ENCODE data around the gene ST6GAL2. TPM values are rescaled to one million over a fixed set of nuclear protein-coding genes. Genes with fewer than 3 reads are reported as not detected.

The ST6GAL2 gene
- polyA plus RNA-seq, 1 donor from 2014 or later, result 22.1 TPM

GRCh38 chr2:106792671-106793070 lies 93.3 kb downstream of the ST6GAL2 start:
- Histone ChIP-seq H3K27ac (ENCODE audit: low read length) (no peak overlapping the region), H3K4me3 (ENCODE audit: low read length) (no peak overlapping the region), H3K4me2 (ENCODE audit: low read length) (no peak overlapping the region), H3K79me2 (replicated peaks; ENCODE audit: insufficient read depth, low read length) (no peaks in the 10 kb centered on the region), H2AFZ (ENCODE audit: low read depth, low read length) (no peak overlapping the region), H3K9ac (ENCODE audit: low read length) (no peak overlapping the region), H3K36me3 (ENCODE audit: insufficient read depth, low read length) (no peaks in the 10 kb centered on the region), H3K9me2 (ENCODE audit: insufficient read depth, low read length) (no peaks in the 10 kb centered on the region), H3F3A (ENCODE audit: insufficient read depth, low read length, poor library complexity, severe bottlenecking) (no peaks in the 10 kb centered on the region), H3K27me3 (ENCODE audit: insufficient read depth, low read depth, low read length) (no peaks in the 10 kb centered on the region), H4K20me1 (ENCODE audit: insufficient read depth) (no peaks in the 10 kb centered on the region), H3K9me3 (ENCODE audit: low read length) (no peaks in the 10 kb centered on the region)
- no peak for TF ChIP-seq MXI1 (conservative IDR thresholded peaks at IDR 0.05; ENCODE audit: poor library complexity, severe bottlenecking)
- no peak for TF ChIP-seq REST (IDR thresholded peaks at IDR 0.05; ENCODE audit: borderline replicate concordance)
- no peak for TF ChIP-seq TAF1 (IDR thresholded peaks at IDR 0.05; ENCODE audit: low read depth)
- no peak for TF ChIP-seq RAD21 (conservative IDR thresholded peaks at IDR 0.05)
- no peak for TF ChIP-seq SMC3 (conservative IDR thresholded peaks at IDR 0.05; ENCODE audit: poor library complexity)
- TF ChIP-seq CTCF (IDR thresholded peaks at IDR 0.05; ENCODE audit: poor library complexity, severe bottlenecking), result no peak
- TF ChIP-seq EP300 (conservative IDR thresholded peaks at IDR 0.05; ENCODE audit: poor library complexity, severe bottlenecking), result no peak
- TF ChIP-seq POLR2AphosphoS5 (IDR thresholded peaks at IDR 0.05), result no peak

GRCh38 chr2:106789185-106789584 lies 96.8 kb downstream of the ST6GAL2 start:
- Histone ChIP-seq H3K9ac (ENCODE audit: low read length) (no peak overlapping the region), H3K36me3 (ENCODE audit: insufficient read depth, low read length) (no peaks in the 10 kb centered on the region), H3K9me2 (ENCODE audit: insufficient read depth, low read length) (no peaks in the 10 kb centered on the region), H3K27ac (ENCODE audit: low read length) (no peak overlapping the region), H3K79me2 (replicated peaks; ENCODE audit: insufficient read depth, low read length) (no peaks in the 10 kb centered on the region), H3K4me2 (ENCODE audit: low read length) (no peak overlapping the region), H3F3A (ENCODE audit: insufficient read depth, low read length, poor library complexity, severe bottlenecking) (no peaks in the 10 kb centered on the region), H3K27me3 (ENCODE audit: insufficient read depth, low read depth, low read length) (no peaks in the 10 kb centered on the region), H2AFZ (ENCODE audit: low read depth, low read length) (no peak overlapping the region), H4K20me1 (ENCODE audit: insufficient read depth) (no peaks in the 10 kb centered on the region), H3K9me3 (ENCODE audit: low read length) (no peaks in the 10 kb centered on the region), H3K4me3 (ENCODE audit: low read length) (no peak overlapping the region)
- TF ChIP-seq EZH2 (IDR thresholded peaks at IDR 0.05; ENCODE audit: borderline replicate concordance, insufficient read depth, low read length, poor library complexity, severe bottlenecking) (no peak), RAD21 (conservative IDR thresholded peaks at IDR 0.05) (no peak), POLR2AphosphoS5 (IDR thresholded peaks at IDR 0.05) (no peak), SMC3 (conservative IDR thresholded peaks at IDR 0.05; ENCODE audit: poor library complexity) (no peak), TAF1 (IDR thresholded peaks at IDR 0.05; ENCODE audit: low read depth) (no peak), EP300 (conservative IDR thresholded peaks at IDR 0.05; ENCODE audit: poor library complexity, severe bottlenecking) (no peak), REST (IDR thresholded peaks at IDR 0.05; ENCODE audit: borderline replicate concordance) (no peak), CTCF (IDR thresholded peaks at IDR 0.05; ENCODE audit: poor library complexity, severe bottlenecking) (no peak), MXI1 (conservative IDR thresholded peaks at IDR 0.05; ENCODE audit: poor library complexity, severe bottlenecking) (no peak)

Measured in neural cell (in vitro differentiated cells).